HG02885 (cell line): ENCODE measurements around the gene EMP1.

Source experiments
- ATAC-seq: cut with Tn5 transposase; IDR thresholded peaks from one replicate; pipeline ENCODE4 v1.9.1; 2021; ENCODE audit warnings: mild to moderate bottlenecking; ENCODE audit not compliant: unreplicated experiment, poor library complexity

The EMP1 gene, protein sequence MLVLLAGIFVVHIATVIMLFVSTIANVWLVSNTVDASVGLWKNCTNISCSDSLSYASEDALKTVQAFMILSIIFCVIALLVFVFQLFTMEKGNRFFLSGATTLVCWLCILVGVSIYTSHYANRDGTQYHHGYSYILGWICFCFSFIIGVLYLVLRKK

DNA sequence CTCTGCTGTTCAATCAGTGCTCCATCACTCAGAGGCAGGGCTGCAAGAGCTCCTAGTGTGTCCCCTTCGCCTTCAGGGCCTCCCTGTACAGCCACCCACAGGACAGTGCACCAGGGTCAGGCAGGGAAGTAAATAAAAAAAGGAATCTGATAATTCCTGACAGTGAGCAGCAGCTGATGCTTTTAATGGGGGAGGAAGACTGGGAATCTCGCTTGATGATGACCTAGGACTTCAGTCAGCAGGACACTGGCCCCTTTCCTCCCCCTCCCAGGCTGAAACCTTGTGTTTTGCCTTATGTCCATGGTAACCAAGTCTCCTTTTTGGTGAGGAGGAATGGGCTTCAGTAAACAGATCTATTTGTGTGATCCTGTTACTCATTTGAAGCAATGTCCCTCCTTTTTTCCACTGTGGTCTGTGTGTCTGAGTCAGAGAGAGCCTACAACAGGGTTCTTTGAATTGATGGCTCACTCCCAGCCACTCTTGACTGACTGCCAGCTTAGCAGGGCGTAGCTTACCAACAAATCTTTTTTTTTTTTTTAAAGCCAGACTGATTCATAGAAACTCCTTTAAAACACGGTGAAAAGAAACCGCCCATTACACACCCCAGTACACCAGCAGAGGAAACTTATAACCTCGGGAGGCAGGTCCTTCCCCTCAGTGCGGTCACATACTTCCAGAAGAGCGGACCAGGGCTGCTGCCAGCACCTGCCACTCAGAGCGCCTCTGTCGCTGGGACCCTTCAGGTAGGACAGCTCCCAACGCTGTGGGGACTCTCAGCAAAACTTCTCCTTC lies at the start of gene EMP1:
EMP1 (plus strand) TSS at position 597 of the 792 bp plus-strand sequence. CDS start 14,785 bp downstream, outside the sequence.
- ATAC-seq, result peak; percentile 91

DNA sequence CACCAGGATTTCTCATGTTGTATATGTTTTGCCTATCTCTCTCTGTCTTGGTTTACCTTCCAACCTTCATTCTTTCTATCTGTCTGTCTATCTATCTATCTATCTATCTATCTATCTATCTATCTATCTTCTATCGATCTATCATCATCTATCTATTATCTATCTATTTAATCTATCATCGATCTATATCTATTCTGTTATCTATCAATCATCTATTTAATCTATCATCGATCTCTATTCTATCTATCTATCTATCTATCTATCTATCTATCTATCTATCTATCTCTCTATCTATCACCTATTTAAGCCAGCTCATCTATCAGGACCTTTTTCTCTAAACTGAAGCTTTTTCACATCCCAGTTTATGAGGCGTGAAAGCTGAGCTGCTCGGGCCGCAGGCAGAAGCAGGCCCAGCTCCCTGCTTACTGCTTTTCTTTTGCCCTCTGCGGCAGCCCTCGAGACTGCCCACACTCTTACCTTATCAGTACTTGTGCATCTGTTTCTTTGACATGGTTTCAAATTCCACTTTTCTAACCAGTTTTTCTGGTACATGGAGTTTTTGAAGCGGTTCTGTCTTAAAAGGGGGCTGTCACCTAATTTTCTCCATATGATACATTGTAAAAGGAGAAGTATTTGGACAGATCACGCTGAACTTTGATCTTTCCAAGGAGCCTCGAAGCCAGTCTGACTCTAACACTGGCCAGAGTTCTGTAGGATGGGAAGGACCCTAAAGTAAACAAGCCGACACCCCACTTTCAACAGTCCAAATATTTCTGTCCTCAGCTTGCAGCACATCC lies 48.6 kb upstream of the EMP1 start:
- ATAC-seq, result no peak

DNA sequence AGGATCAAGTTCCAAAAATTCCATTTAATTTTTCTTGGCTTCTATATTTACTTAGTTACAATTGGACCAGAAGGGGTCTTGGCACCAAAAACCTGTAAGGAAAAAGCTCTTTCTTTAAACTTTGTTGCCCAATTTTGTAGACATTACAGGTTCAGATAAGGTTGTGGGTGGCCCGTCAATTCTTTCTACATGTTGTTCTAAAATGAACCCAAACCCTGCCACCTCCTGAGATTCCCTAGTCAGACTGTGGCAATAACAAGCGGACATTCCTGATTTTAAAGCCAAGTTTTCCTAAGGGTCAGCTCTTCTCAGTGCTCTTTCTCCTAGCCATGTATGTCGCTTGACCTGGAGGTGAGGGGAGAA lies 48.1 kb upstream of the EMP1 start:
- ATAC-seq, result no peak

DNA sequence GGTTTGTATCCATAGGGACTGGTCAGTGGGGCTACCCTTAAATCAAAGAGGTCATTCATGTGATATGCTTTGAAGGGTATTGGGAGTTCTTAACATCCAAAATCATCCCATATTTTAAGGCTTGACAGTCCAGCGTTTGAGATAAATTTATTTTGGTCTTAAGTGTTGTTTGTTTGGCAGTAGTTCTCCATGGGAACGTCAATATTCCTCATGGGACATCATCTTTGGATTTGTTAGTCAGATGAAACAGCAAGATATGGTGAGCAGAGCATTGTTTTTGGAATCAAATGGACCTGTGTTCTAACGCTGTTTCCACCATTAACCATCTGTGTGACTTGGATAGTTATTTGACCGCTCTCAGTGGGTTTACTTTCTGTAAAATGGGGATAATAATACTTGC lies 47.1 kb upstream of the EMP1 start:
- ATAC-seq, result no peak

DNA sequence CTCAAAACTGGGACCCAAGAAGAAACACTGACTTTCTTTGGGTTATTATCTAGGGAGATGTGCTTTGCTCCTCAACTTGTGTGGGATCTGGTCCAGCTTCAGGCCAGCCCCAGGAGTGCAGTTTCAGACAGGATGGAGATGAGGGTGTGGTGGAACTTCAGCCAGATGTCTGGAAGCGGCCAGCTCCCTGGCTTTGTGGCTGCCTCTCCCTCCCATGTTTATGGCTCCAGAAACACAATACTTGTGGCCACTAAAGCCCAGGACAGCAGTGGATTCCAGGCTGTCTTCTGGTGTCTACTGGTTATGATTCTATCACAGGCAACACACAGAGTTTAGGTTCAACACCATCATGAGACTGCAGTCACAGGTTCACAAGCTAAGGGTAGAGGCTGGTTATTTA lies 44.2 kb upstream of the EMP1 start:
- ATAC-seq, result no peak

DNA sequence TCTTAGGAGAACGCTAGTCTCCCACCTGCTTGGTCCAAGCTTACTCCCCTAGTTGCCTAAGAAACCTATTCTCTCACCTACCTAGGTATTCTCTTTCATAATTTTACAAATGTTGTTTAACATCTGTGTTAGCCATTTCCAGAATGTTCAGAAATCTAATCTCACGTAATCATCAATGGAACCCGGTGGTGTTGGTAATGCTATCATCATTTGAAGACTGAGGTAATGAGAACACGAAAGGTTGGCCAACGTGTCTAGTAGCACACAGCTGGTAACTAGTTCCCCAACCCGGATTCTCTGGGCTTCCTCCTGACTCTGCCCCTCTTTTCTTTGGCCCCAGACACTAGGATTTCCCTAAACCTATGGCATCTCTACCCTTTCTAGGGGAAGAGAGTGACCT lies 43.8 kb upstream of the EMP1 start:
- ATAC-seq, result no peak

DNA sequence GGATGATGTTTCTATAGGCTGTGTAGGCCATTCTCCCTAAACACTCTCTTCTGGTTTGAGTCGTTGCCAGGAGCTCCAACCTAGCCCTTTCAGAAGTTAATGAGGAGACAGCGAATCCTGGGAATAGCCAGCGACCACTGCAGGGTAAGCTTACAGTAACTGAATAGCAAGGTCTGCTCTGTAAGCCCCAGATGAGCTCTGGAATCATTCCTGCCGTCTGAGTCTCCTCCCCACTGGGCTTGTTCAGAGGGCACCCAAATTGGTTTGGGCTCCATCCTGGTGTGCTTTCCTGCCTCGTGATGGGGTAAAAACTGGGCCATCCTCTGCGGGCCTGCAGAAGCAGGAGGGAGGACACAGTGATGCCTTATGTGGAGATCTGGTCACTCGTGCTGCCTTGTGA lies 43.3 kb upstream of the EMP1 start:
- no peak for ATAC-seq

DNA sequence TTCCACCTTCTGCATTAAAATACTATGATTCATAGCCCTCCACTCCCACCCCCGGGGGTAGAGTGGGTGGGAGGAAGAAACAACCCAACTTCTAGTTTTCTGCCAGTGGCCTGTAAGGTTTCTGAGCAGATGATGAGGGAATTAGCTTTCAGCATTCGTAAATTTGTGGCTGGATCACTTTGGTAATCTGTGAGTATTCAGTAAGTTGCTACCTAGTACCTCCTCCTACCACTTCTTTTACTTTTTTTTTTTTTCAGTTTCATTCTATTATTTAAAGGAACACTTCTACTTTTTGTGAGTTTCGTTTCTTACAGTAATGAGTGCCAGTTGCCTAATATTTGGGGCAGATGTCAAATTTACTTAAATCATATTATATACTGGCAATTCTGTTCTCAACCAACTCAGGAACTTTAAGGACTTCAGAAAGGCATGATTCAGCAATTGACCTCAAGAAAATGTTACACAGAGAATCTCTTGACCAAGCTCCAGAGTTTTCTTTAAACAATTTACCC lies 42.4 kb upstream of the EMP1 start:
- no peak for ATAC-seq

DNA sequence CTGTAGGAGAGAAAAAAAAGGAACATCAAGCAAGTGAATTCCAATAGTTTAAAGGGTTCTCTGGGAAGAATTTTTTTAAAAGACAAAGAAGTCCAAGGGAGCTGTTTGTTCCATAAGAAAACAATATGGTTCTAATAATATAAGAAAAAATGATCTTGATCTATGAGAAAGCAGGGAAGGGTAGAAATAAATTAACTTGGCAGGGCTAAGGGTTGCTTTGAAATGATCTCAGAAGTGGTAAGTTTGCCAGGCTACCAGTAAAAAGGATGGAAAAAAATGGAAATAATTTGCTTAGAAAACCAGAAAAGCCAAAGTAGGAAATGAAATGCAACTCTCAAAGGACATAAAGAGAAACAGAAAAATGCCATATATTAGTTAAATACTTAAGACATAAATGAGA lies 41.7 kb upstream of the EMP1 start:
- ATAC-seq, result no peak

DNA sequence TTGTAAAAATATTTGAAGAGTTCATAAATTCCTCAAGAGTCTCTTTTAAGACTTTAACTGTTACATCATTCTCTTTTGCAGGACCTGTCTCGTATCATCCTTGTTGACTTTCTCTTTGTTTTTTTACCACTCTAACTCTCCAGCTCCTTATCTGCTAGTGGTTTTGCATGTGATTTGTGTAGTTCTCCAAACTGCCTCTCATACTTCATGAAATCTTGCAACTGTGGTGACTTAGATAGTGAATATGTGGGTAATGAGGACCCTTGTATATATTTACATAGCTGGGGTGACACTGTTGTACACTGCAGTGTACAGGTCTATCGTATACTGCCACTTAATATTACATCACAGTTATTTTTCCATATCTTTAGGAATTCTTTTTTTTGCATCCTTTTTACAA lies 40.2 kb upstream of the EMP1 start:
- ATAC-seq, result no peak

DNA sequence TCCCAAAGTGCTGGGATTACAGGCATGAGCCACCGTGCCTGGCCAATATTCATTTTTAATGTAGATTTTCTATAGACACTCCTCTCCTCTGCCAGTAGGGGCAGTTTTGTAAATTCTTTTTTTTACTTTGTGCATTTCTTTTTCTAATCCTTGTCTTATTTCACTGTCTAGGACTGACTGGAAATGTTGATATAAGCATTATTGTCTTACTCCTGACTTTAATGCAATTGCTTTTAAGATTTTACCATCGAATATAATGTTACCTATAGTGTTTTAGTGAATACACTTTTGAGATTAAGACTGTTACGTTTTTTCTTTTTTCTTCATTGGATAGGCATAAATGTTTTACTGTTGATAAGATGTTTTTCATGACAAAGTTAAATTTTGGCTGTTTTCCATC lies 35.4 kb upstream of the EMP1 start:
- ATAC-seq, result no peak

DNA sequence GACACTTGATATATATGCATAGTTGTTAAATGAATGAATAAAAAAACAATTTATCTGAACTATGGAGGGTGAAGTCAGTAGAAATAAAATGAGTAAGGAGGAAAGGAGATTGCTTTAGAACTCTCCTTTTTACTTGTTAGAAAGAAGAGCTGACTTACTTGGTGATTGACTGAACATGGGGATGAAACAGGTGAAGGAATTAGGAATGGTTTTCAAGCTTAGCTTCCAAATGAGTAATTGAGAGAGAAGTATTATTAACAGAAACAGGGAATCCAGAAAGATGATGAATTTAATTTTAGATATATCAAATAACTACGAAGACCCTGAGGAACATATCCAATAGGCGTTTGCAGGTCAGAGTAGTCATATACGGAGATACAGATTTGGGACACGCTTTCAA lies 33.6 kb upstream of the EMP1 start:
- ATAC-seq, result no peak

DNA sequence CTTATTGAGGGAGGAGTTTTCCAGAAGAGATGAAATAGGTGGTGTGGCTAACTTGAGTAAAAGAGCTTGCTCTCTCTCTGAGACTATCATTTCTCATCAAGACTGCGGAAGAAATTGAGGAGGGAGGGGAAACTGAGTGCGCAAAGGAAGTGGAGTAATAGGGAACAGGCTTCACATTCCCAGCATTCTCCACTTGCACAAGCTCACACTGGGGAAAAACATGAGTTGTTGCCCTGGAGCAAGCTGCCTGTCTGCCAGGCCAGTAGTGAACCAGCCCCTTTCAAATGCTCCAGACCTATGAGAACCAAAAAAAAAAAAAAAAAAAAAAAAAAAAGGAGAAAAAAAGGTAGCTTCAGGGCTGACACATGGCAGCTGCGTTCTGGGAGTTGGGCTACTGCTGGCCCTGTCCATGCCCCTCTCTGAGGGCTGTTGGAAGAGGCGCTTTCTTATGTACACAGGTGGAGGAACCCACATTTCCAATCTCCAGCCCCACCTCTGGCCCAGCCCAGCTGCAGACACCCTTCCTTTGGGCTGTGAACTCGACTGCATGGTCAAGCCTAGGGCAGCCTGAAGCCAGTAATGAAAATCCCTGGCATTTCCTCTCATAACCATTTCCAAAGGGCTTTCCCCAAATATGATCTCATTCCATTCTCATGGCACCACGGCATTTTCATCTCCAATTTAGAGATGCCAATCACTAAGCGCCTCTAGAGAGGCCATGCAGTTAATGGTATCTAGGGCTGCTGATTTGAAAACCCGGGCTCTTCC lies 32.5 kb upstream of the EMP1 start:
- no peak for ATAC-seq

DNA sequence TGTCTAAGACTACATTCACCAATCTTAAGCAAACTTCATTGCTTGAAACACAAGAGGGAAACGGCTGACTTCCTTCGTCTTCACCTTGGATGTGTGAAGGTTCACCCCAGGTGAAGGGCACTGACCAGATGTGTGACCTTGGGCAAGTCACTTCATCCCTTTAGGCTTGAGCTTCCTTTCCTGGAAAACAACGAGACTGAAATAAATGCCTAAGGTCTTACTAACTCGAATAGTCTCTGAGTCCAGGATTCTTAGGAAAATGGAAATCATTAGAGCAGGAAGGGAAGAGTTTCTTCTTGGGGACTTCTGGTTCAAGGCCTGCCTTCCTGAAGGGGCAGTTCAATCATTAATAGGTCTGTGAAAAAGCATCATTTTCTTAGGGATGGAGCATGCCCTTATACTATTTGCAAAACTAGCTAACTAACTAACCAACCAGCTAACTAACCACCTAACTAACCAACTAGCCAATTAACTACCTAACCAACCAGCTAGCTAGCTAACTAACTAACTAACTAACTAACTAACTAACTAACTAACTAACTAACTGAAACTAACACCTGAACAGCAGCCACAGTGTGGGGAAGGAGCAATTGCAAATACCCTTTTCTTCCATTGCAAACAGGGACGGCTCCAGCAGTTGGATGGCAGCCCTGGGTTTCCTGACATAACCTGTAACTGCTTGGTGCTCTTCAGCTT lies 31.5 kb upstream of the EMP1 start:
- ATAC-seq, result no peak

DNA sequence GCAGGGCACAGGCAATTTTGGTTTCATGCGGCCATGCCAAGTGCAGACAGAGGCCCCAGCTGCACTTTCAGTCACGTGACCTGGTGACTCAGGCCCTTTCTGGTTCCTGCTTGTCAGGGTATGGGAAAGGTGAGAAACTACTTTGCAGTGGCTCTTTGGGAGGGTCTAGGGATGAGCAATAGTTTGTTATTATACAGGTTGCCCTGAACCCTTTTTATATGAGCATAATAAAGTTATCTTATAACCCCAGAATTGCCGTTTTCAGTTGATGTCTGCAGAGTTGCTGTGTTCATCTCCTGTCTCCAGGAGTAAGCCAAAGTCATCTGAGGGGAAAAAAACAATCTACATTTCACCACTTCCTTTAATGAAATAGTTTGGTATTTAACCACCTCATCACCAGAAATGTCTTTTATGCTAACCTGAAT lies 30.9 kb upstream of the EMP1 start:
- no peak for ATAC-seq

DNA sequence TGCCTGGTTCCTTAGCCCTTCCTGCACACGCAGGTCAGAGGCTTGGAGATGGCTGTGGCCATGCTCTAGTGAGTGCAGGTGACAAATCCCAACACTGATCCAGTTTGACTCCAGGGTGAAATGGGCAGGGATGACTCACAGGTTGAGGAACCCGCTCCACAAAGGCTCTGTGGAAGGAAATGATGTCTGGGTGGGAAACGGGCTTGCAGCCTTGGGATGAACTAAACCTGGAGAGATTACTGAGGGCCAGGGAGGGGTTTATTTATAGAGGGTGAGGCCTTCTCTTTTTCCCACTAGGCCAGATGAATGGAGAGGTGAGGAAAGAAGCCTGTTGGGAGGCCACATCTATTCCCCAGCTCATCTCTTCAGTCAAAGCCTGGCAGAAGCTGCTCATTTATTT lies 29.3 kb upstream of the EMP1 start:
- ATAC-seq, result no peak

DNA sequence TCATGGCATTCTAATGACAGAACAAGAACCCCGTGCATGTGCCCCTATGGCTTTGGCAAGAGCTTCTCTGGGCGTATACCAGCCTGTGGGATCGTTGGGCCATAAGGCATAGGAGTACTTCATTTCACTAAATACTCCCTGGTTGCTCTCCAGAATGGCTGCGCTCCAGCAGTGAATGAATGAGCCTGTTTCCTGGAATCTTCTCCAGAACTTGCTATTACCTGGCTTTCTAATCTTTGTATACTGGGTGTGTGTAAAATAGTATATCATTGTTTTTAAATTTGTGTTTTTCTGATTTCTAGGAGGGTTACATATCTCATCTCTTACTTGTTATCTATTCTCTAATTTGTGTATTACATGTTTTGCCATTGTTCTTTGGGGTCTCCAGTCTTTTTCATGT lies 28.6 kb upstream of the EMP1 start:
- no peak for ATAC-seq

DNA sequence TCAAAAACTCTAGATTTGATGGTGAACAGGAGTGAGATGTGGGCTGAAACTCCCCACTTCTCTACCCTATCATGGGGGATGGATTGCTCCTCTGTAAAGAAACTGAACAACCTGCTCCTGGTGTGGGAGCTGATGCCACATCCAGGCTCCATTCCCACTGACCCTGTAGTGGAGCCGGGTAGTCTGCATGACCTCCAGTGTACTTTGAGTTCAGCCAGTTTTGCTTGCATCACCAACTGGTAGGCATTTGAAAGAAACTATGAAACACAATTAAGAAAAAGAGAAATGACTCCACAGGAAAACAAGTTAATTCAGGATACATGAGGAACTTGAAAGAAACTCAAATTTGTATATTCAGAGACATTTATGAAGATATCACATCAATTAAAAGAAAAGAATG lies 27.3 kb upstream of the EMP1 start:
- no peak for ATAC-seq

DNA sequence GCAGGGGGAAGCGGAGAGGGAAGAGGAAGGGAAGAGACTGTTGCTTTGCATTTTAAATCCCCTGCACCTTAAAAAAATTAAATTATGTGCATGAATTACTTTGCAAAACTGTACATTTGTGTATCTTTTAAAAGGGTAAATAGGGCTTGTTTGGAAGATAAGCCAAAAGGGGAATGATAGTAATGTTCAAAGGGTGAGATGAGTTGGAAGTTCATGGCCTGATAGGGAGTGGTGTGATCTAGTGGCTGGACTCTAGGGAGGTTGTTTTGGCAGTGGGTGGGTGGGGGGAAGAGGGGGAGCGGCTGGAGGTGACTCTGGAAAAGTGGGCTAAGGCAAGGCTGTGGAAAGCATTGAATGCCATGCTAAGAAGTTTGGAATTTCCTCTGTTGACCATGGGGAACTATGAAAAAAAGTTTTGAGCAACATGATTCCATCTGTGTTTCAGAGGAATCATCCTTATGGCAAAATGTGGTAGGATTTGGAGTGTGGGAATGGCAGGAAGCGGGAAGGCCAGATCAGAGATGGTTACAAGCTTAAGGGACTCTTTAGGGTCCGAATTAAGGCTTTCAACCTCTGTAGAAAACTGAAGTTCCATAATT lies 25.5 kb upstream of the EMP1 start:
- ATAC-seq, result no peak
